GM12878 (cell line): ENCODE data around the gene BBS2.

Experiments
- LARP7 ChIP-seq: fragments of 450-650 bp; IDR thresholded peaks from 2 replicates; pipeline ENCODE4 v1.6.1; 2017; ENCODE audit warnings: mild to moderate bottlenecking
- NBN ChIP-seq: fragments of 450-650 bp; IDR thresholded peaks from 2 replicates; pipeline ENCODE4 v1.6.1; 2016

DNA sequence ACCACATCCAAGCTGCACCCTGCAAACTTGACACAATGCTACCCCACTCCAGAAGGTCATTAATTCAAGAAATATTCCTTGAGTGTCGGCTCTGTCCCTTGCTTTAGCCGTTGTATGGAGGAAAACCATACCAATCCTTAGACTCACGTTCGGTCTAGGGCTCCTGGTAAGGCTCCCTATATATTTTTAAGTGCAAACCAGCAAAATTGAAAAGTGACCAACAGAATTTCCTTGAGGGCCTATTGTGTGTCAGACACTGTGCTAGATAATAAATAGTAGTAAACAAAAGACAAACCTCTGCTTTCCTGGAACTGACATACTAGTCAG is 390 bp upstream of the BBS2 start:
- TF ChIP-seq NBN, result no peak
- TF ChIP-seq LARP7, result no peak
